HepG2 (cell line): Measurements from ENCODE around the gene ZNF20. TPM values are rescaled to one million over a fixed set of nuclear protein-coding genes. Genes with fewer than 3 reads are reported as not detected.
A peak's percentile ranks its signal among the peaks of the same experiment; 100 is the strongest.

Source experiments
- GLI4 ChIP-seq: sonication (generic); formaldehyde crosslinking; IDR thresholded peaks from 2 replicates; pipeline ENCODE4 v1.5.1; 2020; ENCODE audit warnings: missing genetic modification reagents, mild to moderate bottlenecking, moderate library complexity, borderline replicate concordance
- HDAC1 ChIP-seq: sonication (generic); formaldehyde crosslinking; IDR thresholded peaks from 2 replicates; pipeline ENCODE4 v1.5.1; 2020; ENCODE audit warnings: mild to moderate bottlenecking, missing genetic modification reagents
- IRF2 ChIP-seq: IDR thresholded peaks from 2 replicates; pipeline ENCODE4 v1.6.1; 2018; ENCODE audit warnings: missing genetic modification reagents, missing compliant biosample characterization
- ISL2 ChIP-seq: sonication (generic); formaldehyde crosslinking; IDR thresholded peaks from 2 replicates; pipeline ENCODE4 v1.5.0; 2020; ENCODE audit warnings: missing genetic modification reagents
- PHB2 ChIP-seq: fragments of 450-650 bp; IDR thresholded peaks from 2 replicates; pipeline ENCODE4 v1.6.1; 2018; ENCODE audit not compliant: partially characterized antibody
- RBFOX2 ChIP-seq: fragments of 200-400 bp; formaldehyde crosslinking; IDR thresholded peaks from 2 replicates; pipeline ENCODE4 v1.6.1; 2017; ENCODE audit warnings: low read depth, mild to moderate bottlenecking, low read length
- SSRP1 ChIP-seq: IDR thresholded peaks from 2 replicates; pipeline ENCODE4 v1.6.1; 2016; ENCODE audit warnings: control low read depth
- TBX2 ChIP-seq: sonication (generic); formaldehyde crosslinking; IDR thresholded peaks from 2 replicates; pipeline ENCODE4 v1.5.0; 2020; ENCODE audit warnings: missing genetic modification reagents, mild to moderate bottlenecking, borderline replicate concordance
- YEATS4 ChIP-seq: sonication (generic); formaldehyde crosslinking; IDR thresholded peaks from 2 replicates; pipeline ENCODE4 v1.4.0; 2020; ENCODE audit warnings: missing genetic modification reagents, borderline replicate concordance
- ZNF121 ChIP-seq: sonication (generic); formaldehyde crosslinking; IDR thresholded peaks from 2 replicates; pipeline ENCODE4 v1.5.0; 2020; ENCODE audit warnings: mild to moderate bottlenecking, missing genetic modification reagents
- ZNF225 ChIP-seq: sonication (generic); formaldehyde crosslinking; IDR thresholded peaks from 2 replicates; pipeline ENCODE4 v1.4.0; 2020; ENCODE audit warnings: mild to moderate bottlenecking, missing genetic modification reagents
- ZNF572 ChIP-seq: sonication (generic); formaldehyde crosslinking; IDR thresholded peaks from 2 replicates; pipeline ENCODE4 v1.5.1; 2020; ENCODE audit warnings: mild to moderate bottlenecking, missing genetic modification reagents
- ZNF724P ChIP-seq: sonication (generic); formaldehyde crosslinking; IDR thresholded peaks from 2 replicates; pipeline ENCODE4 v1.8.0; 2022; ENCODE audit warnings: missing genetic modification reagents, borderline replicate concordance
- ZNF746 ChIP-seq: sonication (generic); formaldehyde crosslinking; IDR thresholded peaks from 2 replicates; pipeline ENCODE4 v1.8.0; 2022; ENCODE audit warnings: mild to moderate bottlenecking, missing genetic modification reagents
- ZNF792 ChIP-seq: IDR thresholded peaks from 2 replicates; pipeline ENCODE4 v1.6.1; 2016
- ZNF83 ChIP-seq: sonication (generic); formaldehyde crosslinking; IDR thresholded peaks from 2 replicates; pipeline ENCODE4 v1.4.0; 2020; ENCODE audit warnings: missing genetic modification reagents, mild to moderate bottlenecking, borderline replicate concordance
- ZSCAN25 ChIP-seq: sonication (generic); formaldehyde crosslinking; IDR thresholded peaks from 2 replicates; pipeline ENCODE4 v1.8.0; 2022; ENCODE audit warnings: mild to moderate bottlenecking, missing genetic modification reagents
- polyA plus RNA-seq, 8 experiments: library from polyadenylated mRNA; depleted of rRNA in 3 of 8; stranded (reverse) in 7 of 8; unstranded in 1 of 8; fragments of >200 nt; fragmentation: Illumina TruSeq in 4 of 8; extraction: Trizol in 4 of 8; gene quantifications; 2 replicates each; pipeline versions ENCODE4 v1.2.1 to v1.2.3, GENCODE V29; 2011 to 2016; ENCODE audit warnings: low read depth in 4 of 8, missing spikeins in 1 of 8, mixed read lengths in 1 of 8; ENCODE audit not compliant: insufficient read depth in 1 of 8
- total RNA-seq, 5 experiments: library from RNA; depleted of rRNA; stranded (reverse); fragments of >200 nt; fragmentation: Illumina TruSeq; extraction: Trizol; gene quantifications; 2 replicates each; pipeline ENCODE4 v1.2.3, GENCODE V29; 2016; ENCODE audit warnings: low read depth in 1 of 5
- TF ChIP-seq, protein P1 (sequence below), 2 experiments: fragments of 450-650 bp in 1 of 2; sonication (generic) in 1 of 2; formaldehyde crosslinking in 1 of 2; IDR thresholded peaks; 2 replicates each; pipeline versions ENCODE4 v1.6.1 to v1.8.0; 2016 to 2022; ENCODE audit warnings: antibody characterized with exemption in 1 of 2, mild to moderate bottlenecking in 1 of 2, missing genetic modification reagents in 1 of 2
- TF ChIP-seq, protein P2 (sequence below): sonication (generic); formaldehyde crosslinking; IDR thresholded peaks from 2 replicates; pipeline ENCODE4 v1.4.0; 2020; ENCODE audit warnings: mild to moderate bottlenecking, missing genetic modification reagents

The ZNF20 gene
- total and polyA plus RNA-seq, 2 of the 13 experiments (the other 11 are each of a cell fraction or from before 2014, with no cell fraction given) = 1.6 to 8.0 TPM

DNA sequence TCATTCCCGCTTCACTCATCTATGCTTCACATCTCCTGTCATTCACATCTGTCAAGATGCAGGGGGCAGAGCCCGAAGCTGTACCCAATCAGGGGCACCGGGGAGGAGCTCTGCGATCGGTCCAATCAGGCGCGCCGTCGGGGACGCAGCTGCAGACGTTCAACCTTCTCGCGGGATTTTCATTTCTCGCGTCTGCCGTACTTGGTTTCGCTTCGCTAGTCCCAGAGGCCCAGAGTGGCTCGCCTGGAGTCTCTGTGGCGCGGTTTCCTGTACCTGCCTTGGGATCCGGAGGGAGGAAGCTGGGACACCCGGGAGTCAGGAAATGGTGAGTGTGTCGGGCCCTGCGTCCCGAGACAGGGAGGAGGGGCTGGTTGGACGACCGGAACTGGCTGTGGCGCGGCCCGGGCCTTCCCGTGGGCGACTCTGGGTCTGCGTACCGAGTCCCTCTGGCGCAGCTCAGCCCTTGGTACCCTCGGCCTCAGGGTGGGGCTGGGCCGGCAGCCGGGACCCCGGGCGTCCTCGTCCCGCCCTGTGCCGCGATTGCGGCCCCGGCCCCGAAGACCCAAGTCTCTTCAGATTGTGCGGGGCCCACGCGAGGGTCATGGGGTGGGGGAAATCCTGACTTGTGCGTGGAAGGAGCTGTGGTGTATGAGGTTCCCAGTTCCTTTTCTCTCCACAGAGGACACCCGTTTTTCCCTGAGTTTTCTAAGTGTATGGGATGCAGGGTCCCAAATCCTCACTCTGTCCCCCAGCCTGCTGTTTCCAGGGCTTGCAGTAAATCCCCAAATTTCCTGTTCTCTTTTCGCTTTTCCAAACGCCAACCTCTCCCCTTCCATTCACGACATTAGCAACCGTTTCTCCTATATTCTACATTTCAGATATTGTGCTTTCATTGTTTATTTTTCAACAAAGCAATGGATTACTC, 23.0 kb upstream of the ZNF20 start, which contains the start of gene ZNF136 (continued):
- TF ChIP-seq HDAC1 (CRISPR knock-in tag) = peak; percentile 81
- peak; percentile 67 for TF ChIP-seq YEATS4 (CRISPR knock-in tag)
- peak; percentile 56; the same call in 1 of the 2 replicates for TF ChIP-seq GLI4
- 0 out of 2 replicates have a peak, but pooled peaks have one; percentile 40 for TF ChIP-seq ZNF225 (CRISPR knock-in tag)
- no peak for TF ChIP-seq SSRP1
- TF ChIP-seq TBX2 (CRISPR knock-in tag) = peak; percentile 82
- TF ChIP-seq, protein P1, sequence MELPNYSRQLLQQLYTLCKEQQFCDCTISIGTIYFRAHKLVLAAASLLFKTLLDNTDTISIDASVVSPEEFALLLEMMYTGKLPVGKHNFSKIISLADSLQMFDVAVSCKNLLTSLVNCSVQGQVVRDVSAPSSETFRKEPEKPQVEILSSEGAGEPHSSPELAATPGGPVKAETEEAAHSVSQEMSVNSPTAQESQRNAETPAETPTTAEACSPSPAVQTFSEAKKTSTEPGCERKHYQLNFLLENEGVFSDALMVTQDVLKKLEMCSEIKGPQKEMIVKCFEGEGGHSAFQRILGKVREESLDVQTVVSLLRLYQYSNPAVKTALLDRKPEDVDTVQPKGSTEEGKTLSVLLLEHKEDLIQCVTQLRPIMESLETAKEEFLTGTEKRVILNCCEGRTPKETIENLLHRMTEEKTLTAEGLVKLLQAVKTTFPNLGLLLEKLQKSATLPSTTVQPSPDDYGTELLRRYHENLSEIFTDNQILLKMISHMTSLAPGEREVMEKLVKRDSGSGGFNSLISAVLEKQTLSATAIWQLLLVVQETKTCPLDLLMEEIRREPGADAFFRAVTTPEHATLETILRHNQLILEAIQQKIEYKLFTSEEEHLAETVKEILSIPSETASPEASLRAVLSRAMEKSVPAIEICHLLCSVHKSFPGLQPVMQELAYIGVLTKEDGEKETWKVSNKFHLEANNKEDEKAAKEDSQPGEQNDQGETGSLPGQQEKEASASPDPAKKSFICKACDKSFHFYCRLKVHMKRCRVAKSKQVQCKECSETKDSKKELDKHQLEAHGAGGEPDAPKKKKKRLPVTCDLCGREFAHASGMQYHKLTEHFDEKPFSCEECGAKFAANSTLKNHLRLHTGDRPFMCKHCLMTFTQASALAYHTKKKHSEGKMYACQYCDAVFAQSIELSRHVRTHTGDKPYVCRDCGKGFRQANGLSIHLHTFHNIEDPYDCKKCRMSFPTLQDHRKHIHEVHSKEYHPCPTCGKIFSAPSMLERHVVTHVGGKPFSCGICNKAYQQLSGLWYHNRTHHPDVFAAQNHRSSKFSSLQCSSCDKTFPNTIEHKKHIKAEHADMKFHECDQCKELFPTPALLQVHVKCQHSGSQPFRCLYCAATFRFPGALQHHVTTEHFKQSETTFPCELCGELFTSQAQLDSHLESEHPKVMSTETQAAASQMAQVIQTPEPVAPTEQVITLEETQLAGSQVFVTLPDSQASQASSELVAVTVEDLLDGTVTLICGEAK (IDR thresholded peaks at IDR 0.05) = no peak
- TF ChIP-seq, protein P1 (CRISPR knock-in tag; IDR thresholded peaks at IDR 0.05) = peak; percentile 48
- TF ChIP-seq IRF2 (CRISPR knock-in tag) = peak; percentile 100
- no peak for TF ChIP-seq ZNF746 (CRISPR knock-in tag)
- no peak for TF ChIP-seq ZNF724P (CRISPR knock-in tag)
- peak; percentile 80 for TF ChIP-seq RBFOX2
- peak; percentile 66; the same call in 1 of the 2 replicates for TF ChIP-seq ZSCAN25
- 0 out of 2 replicates have a peak, but pooled peaks have one; percentile 36 for TF ChIP-seq ISL2 (CRISPR knock-in tag)
- peak; percentile 35; the same call in 1 of the 2 replicates for TF ChIP-seq ZNF792
- 0 out of 2 replicates have a peak, but pooled peaks have one; percentile 10 for TF ChIP-seq ZNF121 (CRISPR knock-in tag)
- TF ChIP-seq, protein P2, sequence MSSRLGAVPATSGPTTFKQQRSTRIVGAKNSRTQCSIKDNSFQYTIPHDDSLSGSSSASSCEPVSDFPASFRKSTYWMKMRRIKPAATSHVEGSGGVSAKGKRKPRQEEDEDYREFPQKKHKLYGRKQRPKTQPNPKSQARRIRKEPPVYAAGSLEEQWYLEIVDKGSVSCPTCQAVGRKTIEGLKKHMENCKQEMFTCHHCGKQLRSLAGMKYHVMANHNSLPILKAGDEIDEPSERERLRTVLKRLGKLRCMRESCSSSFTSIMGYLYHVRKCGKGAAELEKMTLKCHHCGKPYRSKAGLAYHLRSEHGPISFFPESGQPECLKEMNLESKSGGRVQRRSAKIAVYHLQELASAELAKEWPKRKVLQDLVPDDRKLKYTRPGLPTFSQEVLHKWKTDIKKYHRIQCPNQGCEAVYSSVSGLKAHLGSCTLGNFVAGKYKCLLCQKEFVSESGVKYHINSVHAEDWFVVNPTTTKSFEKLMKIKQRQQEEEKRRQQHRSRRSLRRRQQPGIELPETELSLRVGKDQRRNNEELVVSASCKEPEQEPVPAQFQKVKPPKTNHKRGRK (CRISPR knock-in tag) = 0 out of 2 replicates have a peak, but pooled peaks have one; percentile 54
- TF ChIP-seq ZNF83 (CRISPR knock-in tag) = no peak
- no peak for TF ChIP-seq PHB2
- TF ChIP-seq ZNF572 (CRISPR knock-in tag) = 0 out of 2 replicates have a peak, but pooled peaks have one; percentile 53
